Ecto neural progenitor cell (in vitro differentiated cells): ENCODE results near the gene ANKRD31.
"Not testable (repeated sequence)": the region's sequence is repeated elsewhere in the genome, so short reads cannot be mapped to it uniquely, and the experiment has no call there.

Experiments used
- DNase-seq: peaks from one replicate; pipeline ENCODE4 v3.0.0-alpha.2; 2018; ENCODE audit warnings: low spot score

Gene ANKRD31

GRCh38 chr5:75236322-75237316 is at the start of gene ANKRD31:
Gene ANKRD31, minus strand, starts transcription at chr5:75236878. Its CDS starts 192 bp downstream, at chr5:75236686.
- DNase-seq, result peak; percentile 86

- no peak for DNase-seq
Observed at GRCh38 chr5:75286211-75286773, 49.6 kb upstream of the ANKRD31 start.

- no peak for DNase-seq
Observed at GRCh38 chr5:75282581-75282980, 45.9 kb upstream of the ANKRD31 start.

GRCh38 chr5:75281716-75282465 is 45.2 kb upstream of the ANKRD31 start:
- DNase-seq, result no peak

GRCh38 chr5:75279321-75279720 is 42.6 kb upstream of the ANKRD31 start:
- no peak for DNase-seq

- no peak for DNase-seq
Observed at GRCh38 chr5:75277463-75277862, 40.8 kb upstream of the ANKRD31 start.

GRCh38 chr5:75275756-75276155 is 39.1 kb upstream of the ANKRD31 start:
- DNase-seq, result no peak

GRCh38 chr5:75275147-75275546 is 38.5 kb upstream of the ANKRD31 start:
- DNase-seq, result no peak

- DNase-seq, result no peak
Observed at GRCh38 chr5:75274486-75274885, 37.8 kb upstream of the ANKRD31 start.

- not testable (repeated sequence) for DNase-seq
Observed at GRCh38 chr5:75270605-75271004, 33.9 kb upstream of the ANKRD31 start.

GRCh38 chr5:75265731-75266130 is 29.1 kb upstream of the ANKRD31 start:
- no peak for DNase-seq

GRCh38 chr5:75262271-75262670 is 25.6 kb upstream of the ANKRD31 start:
- DNase-seq, result no peak

GRCh38 chr5:75260708-75261107 is 24.0 kb upstream of the ANKRD31 start:
- DNase-seq, result no peak

GRCh38 chr5:75250452-75250851 is 13.8 kb upstream of the ANKRD31 start:
- not testable (repeated sequence) for DNase-seq

- no peak for DNase-seq
Observed at GRCh38 chr5:75245023-75245422, 8.3 kb upstream of the ANKRD31 start.

- DNase-seq, result no peak
Observed at GRCh38 chr5:75243510-75243909, 6.8 kb upstream of the ANKRD31 start.

GRCh38 chr5:75243100-75243499 is 6.4 kb upstream of the ANKRD31 start:
- no peak for DNase-seq

GRCh38 chr5:75242067-75242466 is 5.4 kb upstream of the ANKRD31 start:
- no peak for DNase-seq

GRCh38 chr5:75239681-75240080 is 3.0 kb upstream of the ANKRD31 start:
- no peak for DNase-seq

- no peak for DNase-seq
Observed at GRCh38 chr5:75235711-75236110, 967 bp downstream of the ANKRD31 start.

- no peak for DNase-seq
Observed at GRCh38 chr5:75234251-75234650, 2.4 kb downstream of the ANKRD31 start.

GRCh38 chr5:75226916-75227315 is 9.8 kb downstream of the ANKRD31 start:
- DNase-seq, result no peak

GRCh38 chr5:75225506-75225905 is 11.2 kb downstream of the ANKRD31 start:
- DNase-seq, result no peak
